NB4 (cell line): ENCODE data around the gene ADM2.

ENCODE experiments used
- DNase-seq: peaks from one replicate; pipeline ENCODE4 v3.0.0; 2010; ENCODE audit warnings: low read depth
- H3K4me3 ChIP-seq: one replicate; pipeline ENCODE4 v1.5.1; 2011; ENCODE audit warnings: mild to moderate bottlenecking, low read depth, low read length, moderate library complexity
- TF ChIP-seq, protein P1 (sequence below): IDR thresholded peaks from 2 replicates; pipeline ENCODE4 v1.6.1; 2011; ENCODE audit warnings: low read depth, low read length

The ADM2 gene

DNA sequence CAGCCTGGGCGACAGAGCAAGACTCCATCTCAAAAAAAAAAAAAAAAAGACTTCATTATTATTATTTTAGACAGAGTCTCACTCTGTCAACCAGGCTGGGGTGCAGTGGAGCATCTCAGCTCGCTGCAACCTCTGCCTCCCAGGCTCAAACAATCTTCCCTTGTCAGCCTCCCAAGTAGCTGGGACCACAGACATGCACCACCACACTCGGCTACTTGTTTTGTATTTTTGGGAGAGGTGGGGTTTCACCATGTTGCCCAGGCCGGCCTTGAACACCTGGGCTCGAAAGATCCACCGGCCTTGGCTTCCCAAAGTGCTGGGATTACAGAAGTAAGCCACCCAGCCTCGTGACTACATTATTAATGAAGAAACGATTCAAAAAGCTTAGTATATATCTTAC lies 53.8 kb downstream of the ADM2 start:
- TF ChIP-seq, protein P1, sequence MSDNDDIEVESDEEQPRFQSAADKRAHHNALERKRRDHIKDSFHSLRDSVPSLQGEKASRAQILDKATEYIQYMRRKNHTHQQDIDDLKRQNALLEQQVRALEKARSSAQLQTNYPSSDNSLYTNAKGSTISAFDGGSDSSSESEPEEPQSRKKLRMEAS, result no peak
- DNase-seq, result no peak
- H3K4me3 ChIP-seq, result no peak overlapping the region
